T-helper 2 cell treated with Interferon-gamma antibody and Interleukin-4, amounts not matched to agents 5 μg/mL and 100 μg/mL, for 36 hours (primary cell): ENCODE data around the gene ADGRL3.

Experiments used
- DNase-seq: peaks from one replicate; pipeline ENCODE4 v3.0.0; 2021; ENCODE audit warnings: low spot score
- H3K27ac Mint-ChIP-seq: one replicate; pipeline ENCODE4 v1.8.0; 2021; ENCODE audit warnings: mild to moderate bottlenecking, mixed read lengths
- H3K27me3 Mint-ChIP-seq: one replicate; pipeline ENCODE4 v1.8.0; 2021; ENCODE audit warnings: low read depth, mixed read lengths
- H3K36me3 Mint-ChIP-seq: one replicate; pipeline ENCODE4 v1.8.0; 2021; ENCODE audit warnings: low read depth, mixed read lengths
- H3K4me1 Mint-ChIP-seq: one replicate; pipeline ENCODE4 v1.8.0; 2021; ENCODE audit warnings: low read depth, mixed read lengths
- H3K4me3 Mint-ChIP-seq: one replicate; pipeline ENCODE4 v1.8.0; 2022; ENCODE audit warnings: mild to moderate bottlenecking, moderate library complexity, mixed read lengths
- H3K9me3 Mint-ChIP-seq: one replicate; pipeline ENCODE4 v1.8.0; 2021; ENCODE audit warnings: mixed read lengths

ADGRL3 gene

GRCh38 chr4:62115216-62115615, 915.1 kb downstream of the ADGRL3 start:
- H3K36me3 Mint-ChIP-seq: no peaks in the 10 kb centered on the region
- H3K27me3 Mint-ChIP-seq: no peaks in the 10 kb centered on the region
- no peak overlapping the region for H3K27ac Mint-ChIP-seq
- peaks cover 20% of the 10 kb centered on the region for H3K9me3 Mint-ChIP-seq
- no peak overlapping the region for H3K4me3 Mint-ChIP-seq
- H3K4me1 Mint-ChIP-seq: no peaks in the 10 kb centered on the region
- no peak for DNase-seq

DNA sequence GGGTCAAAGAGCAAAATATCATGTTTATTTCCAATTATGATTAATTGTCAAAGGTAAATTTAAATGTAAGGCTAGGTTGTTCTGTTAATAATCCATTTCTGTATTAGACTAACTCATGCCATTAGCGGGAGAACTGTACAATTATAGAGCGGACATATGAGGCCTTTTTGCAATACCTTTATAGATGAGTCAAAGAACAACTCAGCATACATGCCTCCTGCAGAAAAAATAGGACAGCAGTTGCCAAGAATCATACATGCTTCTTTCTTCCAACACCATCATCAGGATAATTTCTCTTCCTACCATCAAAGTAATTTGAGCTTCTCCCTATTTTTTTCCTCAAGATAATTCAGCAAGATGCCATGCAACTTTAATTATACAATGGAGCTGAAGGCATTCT, 917.8 kb downstream of the ADGRL3 start:
- no peak for DNase-seq
- no peak overlapping the region for H3K4me3 Mint-ChIP-seq
- no peaks in the 10 kb centered on the region for H3K36me3 Mint-ChIP-seq

DNA sequence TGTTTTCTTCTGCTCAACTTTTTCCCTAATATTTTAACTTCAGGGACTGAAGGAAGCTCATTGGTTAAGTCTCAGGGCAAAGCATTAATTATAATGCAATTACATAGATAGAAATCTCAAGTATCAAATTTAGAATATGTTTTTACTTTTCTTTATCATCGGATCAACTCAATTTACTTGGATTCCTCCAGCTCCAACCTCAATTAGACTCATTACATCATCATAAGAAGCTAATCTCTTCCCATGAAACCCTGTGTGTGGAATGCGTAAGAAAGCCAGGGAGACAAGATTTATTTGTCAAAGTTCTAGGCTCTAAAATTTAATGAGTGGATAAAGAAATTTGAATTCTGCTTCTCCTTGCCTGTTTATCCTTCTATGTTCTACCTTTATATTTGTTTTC, 918.4 kb downstream of the ADGRL3 start:
- Mint-ChIP-seq H3K27ac (no peak overlapping the region), H3K4me3 (no peak overlapping the region), H3K27me3 (no peaks in the 10 kb centered on the region), H3K36me3 (no peaks in the 10 kb centered on the region), H3K4me1 (no peaks in the 10 kb centered on the region), H3K9me3 (peaks cover 20% of the 10 kb centered on the region)
- DNase-seq: no peak

More for the DNA sequence above, 917.8 kb downstream of the ADGRL3 start:
- H3K4me1 Mint-ChIP-seq: no peaks in the 10 kb centered on the region
- H3K27ac Mint-ChIP-seq: no peak overlapping the region
- H3K9me3 Mint-ChIP-seq: peaks cover 20% of the 10 kb centered on the region
- H3K27me3 Mint-ChIP-seq: no peaks in the 10 kb centered on the region

- H3K27me3 Mint-ChIP-seq: no peaks in the 10 kb centered on the region
- H3K9me3 Mint-ChIP-seq: peaks cover 15% of the 10 kb centered on the region
- no peaks in the 10 kb centered on the region for H3K36me3 Mint-ChIP-seq
- DNase-seq: no peak
- no peak overlapping the region for H3K4me3 Mint-ChIP-seq
- no peaks in the 10 kb centered on the region for H3K4me1 Mint-ChIP-seq
- H3K27ac Mint-ChIP-seq: no peak overlapping the region
Observed at GRCh38 chr4:62119195-62119594, 919.1 kb downstream of the ADGRL3 start.

DNA sequence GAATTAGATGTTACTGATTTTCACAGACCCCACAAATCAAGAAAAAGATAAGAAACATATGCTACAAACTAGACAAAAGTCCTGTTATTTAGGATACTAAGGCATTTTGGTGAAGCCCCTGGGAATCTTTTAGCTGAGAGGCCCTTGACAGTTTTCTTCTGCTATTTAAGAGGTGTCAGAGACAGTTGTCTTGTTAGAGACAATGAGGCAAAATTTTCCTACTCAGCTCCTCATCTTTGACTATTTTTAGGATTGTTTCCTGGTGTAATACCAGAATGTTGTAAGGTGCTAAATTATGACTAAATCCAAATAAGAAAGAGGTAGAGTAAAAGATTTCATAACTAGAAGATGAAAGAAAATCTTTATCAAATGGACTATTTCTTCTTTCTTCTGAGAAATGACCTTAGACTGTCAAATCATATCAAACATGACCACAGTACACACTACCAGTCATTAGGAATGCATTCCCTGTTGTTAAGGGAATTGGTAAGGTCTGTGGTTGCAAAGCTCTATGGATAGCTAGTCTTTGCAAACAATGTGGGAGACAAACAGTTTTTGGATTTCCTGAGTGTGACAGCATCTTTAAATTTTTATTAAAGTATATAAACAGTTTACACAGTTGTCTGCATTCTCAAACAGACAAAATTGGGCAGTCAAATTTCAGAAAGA, 926.1 kb downstream of the ADGRL3 start:
- H3K27ac Mint-ChIP-seq: no peak overlapping the region
- H3K4me3 Mint-ChIP-seq: no peak overlapping the region
- no peaks in the 10 kb centered on the region for H3K27me3 Mint-ChIP-seq
- DNase-seq: no peak
- no peaks in the 10 kb centered on the region for H3K4me1 Mint-ChIP-seq
- peaks cover 32% of the 10 kb centered on the region for H3K9me3 Mint-ChIP-seq
- H3K36me3 Mint-ChIP-seq: no peaks in the 10 kb centered on the region
